Endothelial cell of umbilical vein (primary cell): ENCODE data around the gene CPSF4. TPM values are rescaled to one million over a fixed set of nuclear protein-coding genes. Genes with fewer than 3 reads are reported as not detected.

Experiments used
- BruUV-seq: library from RNA; stranded (reverse); fragments of 400-500 nt; replicated peaks from 2 replicates; lab custom pipeline; 2021; lab: Mats Ljungman, UMichigan
- CTCF ChIA-PET: fragments of 300-600, 350-600 bp; sonication (Branson Sonifier 250); formaldehyde crosslinking; loops from one replicate; lab custom pipeline; 2021; ENCODE audit warnings: antibody characterized with exemption, inconsistent platforms; lab: Charles Lee
- POLR2A ChIA-PET: fragments of 300-600, 350-600 bp; sonication (Branson Sonifier 250); formaldehyde crosslinking; loops from one replicate; lab custom pipeline; 2021; ENCODE audit warnings: antibody characterized with exemption, inconsistent platforms; lab: Charles Lee
- DNase-seq: peaks from one replicate; pipeline ENCODE4 v3.0.0-alpha.2; 2011; ENCODE audit warnings: low read depth, low spot score
- FAIRE-seq: peaks from 2 replicates; lab custom pipeline; 2011; peaks lifted over from hg19 to GRCh38; lab: Jason Lieb, UNC
- H2AFZ ChIP-seq: 2 replicates; pipeline ENCODE4 v1.6.0; 2012; ENCODE audit warnings: low read depth, low read length, control low read depth, inconsistent platforms
- H3K27ac ChIP-seq: 2 replicates; pipeline ENCODE4 v1.5.1; 2011; ENCODE audit warnings: low read depth, mild to moderate bottlenecking, control low read depth, low read length, moderate library complexity; ENCODE audit not compliant: insufficient read depth
- H3K27me3 ChIP-seq, 2 experiments: 2 replicates each; pipeline versions ENCODE4 v1.6.0 to v1.6.1; 2011; ENCODE audit warnings: low read length in 2 of 2, mixed read lengths in 1 of 2; ENCODE audit not compliant: control insufficient read depth in 2 of 2, insufficient read depth in 2 of 2
- H3K36me3 ChIP-seq, 2 experiments: 2 replicates in 1 of 2; 3 replicates in 1 of 2; pipeline ENCODE4 v1.5.1; 2011; ENCODE audit warnings: low read length in 2 of 2, mild to moderate bottlenecking in 1 of 2, moderate library complexity in 1 of 2; ENCODE audit not compliant: control insufficient read depth in 2 of 2, insufficient read depth in 2 of 2; ENCODE audit errors: extremely low read depth in 1 of 2
- H3K4me1 ChIP-seq: 3 replicates; pipeline ENCODE4 v1.5.1; 2011; ENCODE audit warnings: mild to moderate bottlenecking, low read length; ENCODE audit not compliant: control insufficient read depth, insufficient read depth; ENCODE audit errors: extremely low read depth
- H3K4me2 ChIP-seq: 2 replicates; pipeline ENCODE4 v1.6.1; 2011; ENCODE audit warnings: low read length, control low read depth, mixed read lengths; ENCODE audit not compliant: insufficient read depth
- H3K4me3 ChIP-seq, 3 experiments: fragments of 200-600 bp in 1 of 3; sonication (generic), shearing (Covaris generic) in 1 of 3; replicated peaks in 1 of 3; 2 replicates each; pipeline ENCODE4 v1.5.1; 2011 to 2016; ENCODE audit warnings: control low read depth in 3 of 3, low read length in 3 of 3, mild to moderate bottlenecking in 2 of 3, inconsistent platforms in 1 of 3, low read depth in 1 of 3, moderate library complexity in 1 of 3; ENCODE audit not compliant: insufficient read depth in 1 of 3
- H3K79me2 ChIP-seq: 2 replicates; pipeline ENCODE4 v1.6.0; 2012; ENCODE audit warnings: low read length, inconsistent platforms; ENCODE audit not compliant: control insufficient read depth, insufficient read depth
- H3K9ac ChIP-seq: replicated peaks from 2 replicates; pipeline ENCODE3; 2011; ENCODE audit warnings: low read length, control low read depth; ENCODE audit not compliant: insufficient read depth; ENCODE audit errors: extremely low read depth
- H3K9me1 ChIP-seq: replicated peaks from 3 replicates; pipeline ENCODE4 v1.6.0; 2011; ENCODE audit warnings: mild to moderate bottlenecking, low read length; ENCODE audit not compliant: control insufficient read depth, insufficient read depth; ENCODE audit errors: extremely low read depth
- H3K9me3 ChIP-seq: replicated peaks from 2 replicates; pipeline ENCODE4 v1.5.1; 2012; ENCODE audit warnings: low read length, inconsistent platforms; ENCODE audit not compliant: control insufficient read depth, insufficient read depth
- H4K20me1 ChIP-seq: replicated peaks from 2 replicates; pipeline ENCODE3; 2011; ENCODE audit warnings: mild to moderate bottlenecking, low read length; ENCODE audit not compliant: control insufficient read depth, insufficient read depth; ENCODE audit errors: extremely low read depth
- EZH2 ChIP-seq: IDR thresholded peaks from 2 replicates; pipeline ENCODE4 v1.6.1; 2012; ENCODE audit warnings: borderline replicate concordance, low read depth, mild to moderate bottlenecking, moderate library complexity, low read length, inconsistent platforms; ENCODE audit not compliant: severe bottlenecking
- FOS ChIP-seq: IDR thresholded peaks from 2 replicates; pipeline ENCODE4 v1.6.1; 2011; ENCODE audit warnings: mild to moderate bottlenecking, low read length, moderate library complexity, borderline replicate concordance; ENCODE audit not compliant: insufficient read depth
- GATA2 ChIP-seq: IDR thresholded peaks from 2 replicates; pipeline ENCODE4 v1.7.0; 2011; ENCODE audit warnings: low read depth, mild to moderate bottlenecking, moderate library complexity, mixed read lengths, low read length; ENCODE audit not compliant: insufficient read length, insufficient read depth
- JUN ChIP-seq: IDR thresholded peaks from 2 replicates; pipeline ENCODE4 v1.6.1; 2011; ENCODE audit warnings: borderline replicate concordance, low read depth; ENCODE audit not compliant: insufficient read length, insufficient read depth
- MYC ChIP-seq: IDR thresholded peaks from one replicate; pipeline ENCODE4 v1.6.1; 2011; ENCODE audit warnings: mild to moderate bottlenecking, low read depth, low read length
- POLR2A ChIP-seq: IDR thresholded peaks from 2 replicates; pipeline ENCODE4 v1.6.1; 2012; ENCODE audit warnings: low read depth, mild to moderate bottlenecking, control low read depth, low read length
- POLR2AphosphoS5 ChIP-seq: IDR thresholded peaks from 2 replicates; pipeline ENCODE4 v1.6.1; 2012; ENCODE audit warnings: low read depth, mild to moderate bottlenecking, control low read depth, low read length, moderate library complexity; ENCODE audit not compliant: insufficient read depth
- dilution Hi-C: fragments of 300-500 bp; cut with MboI; formaldehyde crosslinking; loops from one replicate; pipeline ENCODE4 v1.15.0; 2019; ENCODE audit warnings: low sequenced_read_pairs; ENCODE audit not compliant: extremely low pct_ligation_motif_present
- intact Hi-C: fragments of 100-400 bp; cut with micrococcal nuclease; formaldehyde crosslinking; loops from one replicate; pipeline ENCODE4 v1.10.0; 2022
- polyA plus RNA-seq, 4 experiments: library from polyadenylated mRNA; depleted of rRNA in 3 of 4; stranded (reverse) in 3 of 4; unstranded in 1 of 4; fragments of >200 nt; gene quantifications; 2 replicates each; pipeline versions ENCODE4 v1.2.1 to v1.2.3, GENCODE V29; 2011 to 2012; ENCODE audit warnings: missing spikeins in 1 of 4
- total RNA-seq: library from RNA; stranded (reverse); gene quantifications from 2 replicates; pipeline ENCODE4 v1.2.3, GENCODE V29; 2021
- TF ChIP-seq, protein P1 (sequence below), 2 donors: IDR thresholded peaks; 1 replicate in 1 of 2; 2 replicates in 1 of 2; pipeline ENCODE4 v1.5.1; 2011; ENCODE audit warnings: low read length in 2 of 2, mild to moderate bottlenecking in 2 of 2, moderate library complexity in 2 of 2, control low read depth in 1 of 2, inconsistent platforms in 1 of 2, low read depth in 1 of 2; ENCODE audit not compliant: insufficient read depth in 1 of 2; ENCODE audit errors: extremely low read depth in 1 of 2
- TF ChIP-seq, protein P2 (sequence below): IDR thresholded peaks from 2 replicates; pipeline ENCODE4 v1.6.1; 2011; ENCODE audit not compliant: insufficient read depth, insufficient read length

The CPSF4 gene
- total and polyA plus RNA-seq, 2 donors (not counting 3 experiments of a cell fraction or from before 2014, with no cell fraction given) = 51.5 to 53.0 TPM

DNA sequence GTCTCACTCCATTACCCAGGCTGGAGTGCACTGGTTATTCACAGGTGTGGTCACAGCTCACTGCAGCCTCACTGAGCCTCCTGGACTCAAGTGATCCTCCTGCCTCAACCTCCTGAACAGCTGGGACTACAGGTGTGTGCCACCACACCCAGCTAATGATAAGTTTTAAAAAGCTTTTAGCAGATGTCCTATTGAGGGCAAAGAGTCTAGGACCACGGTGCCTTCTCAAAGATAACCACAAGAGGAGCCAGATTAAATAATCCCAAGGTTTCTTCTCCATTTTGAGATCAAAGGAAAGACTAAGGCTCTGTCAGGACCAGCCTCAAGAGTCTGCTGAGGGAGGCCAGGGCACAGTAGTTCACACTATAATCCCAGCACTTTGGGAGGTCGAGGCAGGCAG is 22.5 kb downstream of the CPSF4 start:
- intact Hi-C loops (no loop called here), dilution Hi-C loops (no loop called here)
- Histone ChIP-seq H3K4me1 (peaks cover 9% of the 10 kb centered on the region), H3K79me2 (peaks cover 75% of the 10 kb centered on the region), H3K27ac (no peak overlapping the region), H3K27me3 (no peaks in the 10 kb centered on the region), H3K9ac (no peak overlapping the region), H3K4me2 (no peak overlapping the region), H3K9me3 (no peaks in the 10 kb centered on the region), H4K20me1 (no peaks in the 10 kb centered on the region), H3K4me3 (no peak overlapping the region), H2AFZ (no peak overlapping the region), H3K36me3 (peaks cover 3 to 30% of the 10 kb centered on the region in 2 experiments), H3K9me1 (no peaks in the 10 kb centered on the region)
- POLR2A ChIA-PET = no interaction called here
- TF ChIP-seq FOS = no peak
- TF ChIP-seq POLR2AphosphoS5 = no peak
- TF ChIP-seq GATA2 = no peak
- no peak for TF ChIP-seq MYC
- TF ChIP-seq, protein P1, sequence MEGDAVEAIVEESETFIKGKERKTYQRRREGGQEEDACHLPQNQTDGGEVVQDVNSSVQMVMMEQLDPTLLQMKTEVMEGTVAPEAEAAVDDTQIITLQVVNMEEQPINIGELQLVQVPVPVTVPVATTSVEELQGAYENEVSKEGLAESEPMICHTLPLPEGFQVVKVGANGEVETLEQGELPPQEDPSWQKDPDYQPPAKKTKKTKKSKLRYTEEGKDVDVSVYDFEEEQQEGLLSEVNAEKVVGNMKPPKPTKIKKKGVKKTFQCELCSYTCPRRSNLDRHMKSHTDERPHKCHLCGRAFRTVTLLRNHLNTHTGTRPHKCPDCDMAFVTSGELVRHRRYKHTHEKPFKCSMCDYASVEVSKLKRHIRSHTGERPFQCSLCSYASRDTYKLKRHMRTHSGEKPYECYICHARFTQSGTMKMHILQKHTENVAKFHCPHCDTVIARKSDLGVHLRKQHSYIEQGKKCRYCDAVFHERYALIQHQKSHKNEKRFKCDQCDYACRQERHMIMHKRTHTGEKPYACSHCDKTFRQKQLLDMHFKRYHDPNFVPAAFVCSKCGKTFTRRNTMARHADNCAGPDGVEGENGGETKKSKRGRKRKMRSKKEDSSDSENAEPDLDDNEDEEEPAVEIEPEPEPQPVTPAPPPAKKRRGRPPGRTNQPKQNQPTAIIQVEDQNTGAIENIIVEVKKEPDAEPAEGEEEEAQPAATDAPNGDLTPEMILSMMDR (IDR thresholded peaks at IDR 0.05; ENCODE audit: extremely low read depth in 1 of 2, insufficient read depth in 1 of 2, low read depth in 1 of 2, low read length in 2 of 2) = no peak
- TF ChIP-seq, protein P2, sequence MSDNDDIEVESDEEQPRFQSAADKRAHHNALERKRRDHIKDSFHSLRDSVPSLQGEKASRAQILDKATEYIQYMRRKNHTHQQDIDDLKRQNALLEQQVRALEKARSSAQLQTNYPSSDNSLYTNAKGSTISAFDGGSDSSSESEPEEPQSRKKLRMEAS = no peak
- TF ChIP-seq JUN = no peak
- no peak for TF ChIP-seq POLR2A
- TF ChIP-seq EZH2 = no peak
- CTCF ChIA-PET = interaction anchor here (1.1 to 2.3 kb wide), 2 partner anchors 15 to 155 kb away, joined by 4 to 8 read pairs; partner anchors contain the start of gene ZSCAN25
- no TSS peak for BruUV-seq
- FAIRE-seq (no peak), DNase-seq (no peak)
